Fibroblast of lung (primary cell): ENCODE data around the gene PTRH2.

Source experiments
- EZH2 ChIP-seq: IDR thresholded peaks from 2 replicates; pipeline ENCODE4 v1.5.1; 2012; ENCODE audit warnings: low read length, control low read depth, mild to moderate bottlenecking; ENCODE audit errors: missing control alignments
- TF ChIP-seq, protein P1 (sequence below), 2 donors: IDR thresholded peaks in 1 of 2; conservative IDR thresholded peaks in 1 of 2; 1 replicate in 1 of 2; 2 replicates in 1 of 2; pipeline ENCODE4 v1.5.1; 2011 to 2012; ENCODE audit warnings: low read length in 2 of 2, control low read depth in 1 of 2, inconsistent platforms in 1 of 2, low read depth in 1 of 2, mild to moderate bottlenecking in 1 of 2

DNA sequence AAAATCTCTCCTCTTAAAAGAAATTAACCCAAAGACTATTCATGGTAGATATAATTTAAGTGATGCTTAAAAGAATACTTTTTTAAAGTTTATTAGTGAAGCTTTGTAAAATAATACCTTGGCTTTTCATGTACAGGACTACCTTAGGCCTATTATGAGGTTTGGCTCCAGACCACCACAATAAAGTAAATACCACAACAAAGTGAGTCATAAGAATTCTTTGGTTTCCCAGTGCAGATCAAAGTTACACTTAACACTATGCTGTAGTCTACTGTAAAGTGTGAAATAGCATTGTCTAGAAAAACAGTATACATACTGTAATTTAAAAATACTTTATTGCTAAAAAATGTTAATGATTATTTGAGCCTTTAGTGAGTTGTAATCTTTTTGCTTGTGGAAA, 55.9 kb downstream of the PTRH2 start:
- TF ChIP-seq, protein P1, sequence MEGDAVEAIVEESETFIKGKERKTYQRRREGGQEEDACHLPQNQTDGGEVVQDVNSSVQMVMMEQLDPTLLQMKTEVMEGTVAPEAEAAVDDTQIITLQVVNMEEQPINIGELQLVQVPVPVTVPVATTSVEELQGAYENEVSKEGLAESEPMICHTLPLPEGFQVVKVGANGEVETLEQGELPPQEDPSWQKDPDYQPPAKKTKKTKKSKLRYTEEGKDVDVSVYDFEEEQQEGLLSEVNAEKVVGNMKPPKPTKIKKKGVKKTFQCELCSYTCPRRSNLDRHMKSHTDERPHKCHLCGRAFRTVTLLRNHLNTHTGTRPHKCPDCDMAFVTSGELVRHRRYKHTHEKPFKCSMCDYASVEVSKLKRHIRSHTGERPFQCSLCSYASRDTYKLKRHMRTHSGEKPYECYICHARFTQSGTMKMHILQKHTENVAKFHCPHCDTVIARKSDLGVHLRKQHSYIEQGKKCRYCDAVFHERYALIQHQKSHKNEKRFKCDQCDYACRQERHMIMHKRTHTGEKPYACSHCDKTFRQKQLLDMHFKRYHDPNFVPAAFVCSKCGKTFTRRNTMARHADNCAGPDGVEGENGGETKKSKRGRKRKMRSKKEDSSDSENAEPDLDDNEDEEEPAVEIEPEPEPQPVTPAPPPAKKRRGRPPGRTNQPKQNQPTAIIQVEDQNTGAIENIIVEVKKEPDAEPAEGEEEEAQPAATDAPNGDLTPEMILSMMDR (conservative IDR thresholded peaks at IDR 0.05 in 1 of 2, IDR thresholded peaks at IDR 0.05 in 1 of 2; ENCODE audit: low read depth in 1 of 2, low read length in 2 of 2): no peak
- no peak for TF ChIP-seq EZH2
